ENCODE results near the gene GSTT4. TPM values are rescaled to one million over a fixed set of nuclear protein-coding genes. Genes with fewer than 3 reads are reported as not detected.

GSTT4 gene
- total RNA-seq, 3 donors from 2014 or later (not counting 1 experiment from before 2014, with no cell fraction given) = not detected

DNA sequence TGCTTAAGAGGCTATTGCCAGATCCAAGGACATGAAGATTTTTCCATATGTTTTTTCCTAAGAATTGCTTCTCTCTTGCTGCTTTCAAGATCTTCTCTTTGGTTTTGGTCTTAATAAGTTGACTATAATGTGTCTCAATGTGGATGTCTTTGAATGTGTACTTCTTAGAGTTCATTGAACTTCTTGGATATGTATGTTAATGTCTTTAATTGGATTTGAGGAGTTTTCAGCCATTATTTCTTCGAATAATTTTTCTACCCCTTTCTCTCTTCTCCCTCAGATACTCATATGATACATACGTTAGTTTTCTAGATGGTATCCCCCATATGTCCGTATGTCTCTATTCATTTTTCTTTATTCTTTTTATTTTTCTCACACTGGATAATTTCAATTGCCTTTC lies 19.1 kb upstream of the GSTT4 start:
- no peak for ATAC-seq
- Mint-ChIP-seq H3K4me1 (peaks cover 27 to 41% of the 10 kb centered on the region in 2 donors), H3K4me3 (no peak overlapping the region), H3K27ac (no peak overlapping the region), H3K36me3 (no peaks in the 10 kb centered on the region), H3K9me3 (no peaks in the 10 kb centered on the region), H3K27me3 (ENCODE audit: low read depth in 2 of 2) (no peaks in the 10 kb centered on the region)
- WGBS (ENCODE audit: insufficient coverage) = 97% methylated on average over 2 of the region's 3 CpGs
- peaks cover 2% of the 10 kb centered on the region for H3K36me3 ChIP-seq (ENCODE audit: control insufficient read depth, insufficient read depth, low read length)
- H3K27me3 ChIP-seq (ENCODE audit: control insufficient read depth, insufficient read depth, low read length) = no peaks in the 10 kb centered on the region
- intact Hi-C loops (cut with micrococcal nuclease) = no loop called here
- DNase-seq = no peak
- TF ChIP-seq, protein P1, sequence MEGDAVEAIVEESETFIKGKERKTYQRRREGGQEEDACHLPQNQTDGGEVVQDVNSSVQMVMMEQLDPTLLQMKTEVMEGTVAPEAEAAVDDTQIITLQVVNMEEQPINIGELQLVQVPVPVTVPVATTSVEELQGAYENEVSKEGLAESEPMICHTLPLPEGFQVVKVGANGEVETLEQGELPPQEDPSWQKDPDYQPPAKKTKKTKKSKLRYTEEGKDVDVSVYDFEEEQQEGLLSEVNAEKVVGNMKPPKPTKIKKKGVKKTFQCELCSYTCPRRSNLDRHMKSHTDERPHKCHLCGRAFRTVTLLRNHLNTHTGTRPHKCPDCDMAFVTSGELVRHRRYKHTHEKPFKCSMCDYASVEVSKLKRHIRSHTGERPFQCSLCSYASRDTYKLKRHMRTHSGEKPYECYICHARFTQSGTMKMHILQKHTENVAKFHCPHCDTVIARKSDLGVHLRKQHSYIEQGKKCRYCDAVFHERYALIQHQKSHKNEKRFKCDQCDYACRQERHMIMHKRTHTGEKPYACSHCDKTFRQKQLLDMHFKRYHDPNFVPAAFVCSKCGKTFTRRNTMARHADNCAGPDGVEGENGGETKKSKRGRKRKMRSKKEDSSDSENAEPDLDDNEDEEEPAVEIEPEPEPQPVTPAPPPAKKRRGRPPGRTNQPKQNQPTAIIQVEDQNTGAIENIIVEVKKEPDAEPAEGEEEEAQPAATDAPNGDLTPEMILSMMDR (IDR thresholded peaks at IDR 0.05) = no peak
- no peak overlapping the region for H3K27ac ChIP-seq (ENCODE audit: low read length)
- no peaks in the 10 kb centered on the region for H3K4me1 ChIP-seq (ENCODE audit: control insufficient read depth, insufficient read depth, low read length)
- no peaks in the 10 kb centered on the region for H3K9me3 ChIP-seq (ENCODE audit: control insufficient read depth, insufficient read depth, low read length)
- no peak overlapping the region for H3K4me3 ChIP-seq (ENCODE audit: low read length)

DNA sequence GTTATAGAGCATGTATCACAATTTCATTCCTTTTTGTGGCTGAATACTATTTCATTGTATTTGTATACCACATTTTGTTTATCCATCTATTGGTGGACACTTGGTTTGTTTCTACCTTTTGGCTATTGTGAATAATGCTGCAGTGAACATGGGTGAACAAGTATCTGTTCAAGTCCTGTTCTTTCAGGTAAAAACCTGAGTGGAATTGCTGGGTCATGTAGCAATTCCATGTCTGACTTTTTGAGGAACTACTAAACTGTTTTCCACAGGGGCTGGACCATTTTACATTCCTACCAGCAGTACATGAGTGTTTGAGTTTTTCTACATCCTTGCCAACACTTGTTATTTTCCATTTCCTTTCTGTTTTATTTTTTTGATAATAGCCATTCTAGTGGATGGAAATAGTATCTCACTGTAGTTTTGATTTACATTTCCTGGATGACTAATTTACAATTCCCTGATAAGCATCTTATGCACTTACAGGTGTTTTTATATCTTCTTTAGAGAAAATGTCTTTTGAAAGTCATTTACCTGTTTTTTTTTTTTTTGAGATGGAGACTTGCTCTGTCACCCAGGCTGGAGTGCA lies 18.0 kb upstream of the GSTT4 start:
- Histone ChIP-seq H3K27ac (ENCODE audit: low read length) (no peak overlapping the region), H3K36me3 (ENCODE audit: control insufficient read depth, insufficient read depth, low read length) (peaks cover 2% of the 10 kb centered on the region), H3K9me3 (ENCODE audit: control insufficient read depth, insufficient read depth, low read length) (no peaks in the 10 kb centered on the region), H3K4me1 (ENCODE audit: control insufficient read depth, insufficient read depth, low read length) (no peaks in the 10 kb centered on the region), H3K4me3 (ENCODE audit: low read length) (no peak overlapping the region), H3K27me3 (ENCODE audit: control insufficient read depth, insufficient read depth, low read length) (no peaks in the 10 kb centered on the region)
- no peak overlapping the region for H3K4me3 Mint-ChIP-seq
- H3K9me3 Mint-ChIP-seq = no peaks in the 10 kb centered on the region
- intact Hi-C loops (cut with micrococcal nuclease) = no loop called here
- no peaks in the 10 kb centered on the region for H3K36me3 Mint-ChIP-seq
- no peak for ATAC-seq
- DNase-seq = no peak
- TF ChIP-seq, protein P1 (IDR thresholded peaks at IDR 0.05) = no peak
- H3K4me1 Mint-ChIP-seq = peaks cover 22 to 37% of the 10 kb centered on the region in 2 donors
- no peaks in the 10 kb centered on the region for H3K27me3 Mint-ChIP-seq (ENCODE audit: low read depth in 2 of 2)
- H3K27ac Mint-ChIP-seq = no peak overlapping the region

DNA sequence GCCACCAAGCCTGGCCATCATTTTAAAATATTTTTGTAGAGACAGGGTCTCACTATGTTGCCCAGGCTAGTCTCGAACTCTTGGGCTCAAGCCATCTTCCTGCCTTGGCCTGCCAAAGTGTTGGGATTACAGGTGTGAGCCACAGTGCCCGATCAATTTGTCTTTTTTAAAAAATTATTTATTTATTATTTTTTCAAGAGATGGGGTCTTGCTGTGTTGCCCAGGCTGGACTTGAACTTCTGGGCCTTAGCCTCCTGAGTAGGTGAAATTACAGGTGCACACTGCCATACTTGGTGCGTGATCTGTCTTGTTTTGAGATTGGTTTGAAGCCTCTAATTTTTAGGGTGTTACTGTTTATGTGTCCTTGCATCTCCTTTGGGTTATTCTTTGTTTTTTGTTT lies 16.1 kb upstream of the GSTT4 start:
- H3K27ac ChIP-seq (ENCODE audit: low read length) = no peak overlapping the region
- Mint-ChIP-seq H3K36me3 (no peaks in the 10 kb centered on the region), H3K27ac (no peak overlapping the region), H3K4me3 (no peak overlapping the region), H3K27me3 (ENCODE audit: low read depth in 2 of 2) (no peaks in the 10 kb centered on the region), H3K9me3 (no peaks in the 10 kb centered on the region), H3K4me1 (peaks cover 24 to 30% of the 10 kb centered on the region in 2 donors)
- H3K36me3 ChIP-seq (ENCODE audit: control insufficient read depth, insufficient read depth, low read length) = peaks cover 2% of the 10 kb centered on the region
- intact Hi-C loops (cut with micrococcal nuclease) = no loop called here
- H3K9me3 ChIP-seq (ENCODE audit: control insufficient read depth, insufficient read depth, low read length) = no peaks in the 10 kb centered on the region
- ATAC-seq (no peak), DNase-seq (no peak)
- WGBS (ENCODE audit: insufficient coverage) = 92% methylated on average over 2 of the region's 3 CpGs
- H3K27me3 ChIP-seq (ENCODE audit: control insufficient read depth, insufficient read depth, low read length) = no peaks in the 10 kb centered on the region
- H3K4me1 ChIP-seq (ENCODE audit: control insufficient read depth, insufficient read depth, low read length) = no peaks in the 10 kb centered on the region
- TF ChIP-seq, protein P1 (IDR thresholded peaks at IDR 0.05) = no peak
- H3K4me3 ChIP-seq (ENCODE audit: low read length) = no peak overlapping the region

DNA sequence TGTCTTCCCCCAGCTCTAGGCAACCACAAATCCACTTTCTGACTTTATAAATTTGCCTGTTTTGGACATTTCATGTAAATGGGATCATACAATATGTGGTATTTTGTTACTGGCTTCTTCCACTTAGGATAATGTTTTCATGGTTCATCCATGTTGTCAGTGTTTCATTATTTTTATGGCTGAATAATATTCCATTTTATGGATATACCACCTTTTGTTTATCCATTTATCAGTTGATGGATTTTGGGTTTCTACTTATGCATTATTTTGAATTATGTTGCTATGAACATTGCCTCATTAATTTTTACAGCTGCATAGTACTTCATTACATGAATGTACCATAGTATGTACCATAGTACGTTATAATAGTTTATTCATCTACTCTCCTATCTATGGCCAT lies 10.9 kb upstream of the GSTT4 start:
- H3K27me3 Mint-ChIP-seq (ENCODE audit: low read depth in 2 of 2) = no peaks in the 10 kb centered on the region
- no peaks in the 10 kb centered on the region for H3K36me3 Mint-ChIP-seq
- H3K9me3 ChIP-seq (ENCODE audit: control insufficient read depth, insufficient read depth, low read length) = no peaks in the 10 kb centered on the region
- H3K36me3 ChIP-seq (ENCODE audit: control insufficient read depth, insufficient read depth, low read length) = no peaks in the 10 kb centered on the region
- TF ChIP-seq, protein P1 (IDR thresholded peaks at IDR 0.05) = no peak
- no CpG with 5 or more reads among the region's 1 CpG for WGBS (ENCODE audit: insufficient coverage)
- H3K4me1 ChIP-seq (ENCODE audit: control insufficient read depth, insufficient read depth, low read length) = peaks cover 8% of the 10 kb centered on the region
- no peak overlapping the region for H3K4me3 Mint-ChIP-seq
- intact Hi-C loops (cut with micrococcal nuclease) = loop anchor here (10.0 kb wide), 1 partner anchor 139 kb away; no protein-coding TSS in a partner anchor
- no peak for ATAC-seq
- no peak overlapping the region for H3K27ac ChIP-seq (ENCODE audit: low read length)
- peaks cover 20 to 32% of the 10 kb centered on the region in 2 donors for H3K4me1 Mint-ChIP-seq
- H3K4me3 ChIP-seq (ENCODE audit: low read length) = no peak overlapping the region
- no peak overlapping the region for H3K27ac Mint-ChIP-seq
- no peaks in the 10 kb centered on the region for H3K27me3 ChIP-seq (ENCODE audit: control insufficient read depth, insufficient read depth, low read length)
- DNase-seq = no peak
- H3K9me3 Mint-ChIP-seq = no peaks in the 10 kb centered on the region
